ENCODE data around the gene ZNF385A.
A peak's percentile ranks its signal among the peaks of the same experiment; 100 is the strongest.

ZNF385A gene

DNA sequence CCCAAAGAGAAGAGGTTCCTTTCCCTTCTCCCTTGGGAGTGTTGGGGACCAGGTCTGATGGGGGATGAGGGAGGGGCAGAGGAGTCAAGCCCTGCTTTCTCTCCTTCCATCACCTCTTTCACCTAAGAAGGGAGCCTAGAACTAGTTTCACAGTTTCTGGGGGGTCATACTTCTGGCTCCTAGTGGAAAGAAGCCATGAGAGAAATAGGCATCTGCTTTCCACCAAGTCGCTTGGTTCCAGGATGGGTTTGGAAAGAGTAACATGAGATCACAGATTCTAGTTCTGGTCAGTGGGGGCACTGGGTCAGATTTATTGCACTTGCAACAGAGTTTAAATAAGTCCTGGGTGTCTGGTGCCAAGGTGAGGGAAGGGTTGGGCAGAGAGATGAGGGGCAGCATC lies 10.5 kb upstream of the ZNF385A start:
- H3K9me2 ChIP-seq (ENCODE audit: low read depth, low read length) = no peaks in the 10 kb centered on the region
- H3K9ac ChIP-seq (ENCODE audit: low read length) = no peak overlapping the region
- H3K36me3 ChIP-seq (ENCODE audit: insufficient read depth, low read length) = no peaks in the 10 kb centered on the region
- H2AFZ ChIP-seq (ENCODE audit: low read length) = no peak overlapping the region
- no peaks in the 10 kb centered on the region for H3K79me2 ChIP-seq (ENCODE audit: insufficient read depth, low read length)
- H3K27me3 ChIP-seq (ENCODE audit: insufficient read depth, low read length) = no peaks in the 10 kb centered on the region
- H3K4me3 ChIP-seq (ENCODE audit: low read depth, low read length, poor library complexity, severe bottlenecking) = no peak overlapping the region
- H3K27ac ChIP-seq (ENCODE audit: low read depth, low read length, poor library complexity, severe bottlenecking) = no peak overlapping the region
- TF ChIP-seq, protein P1, sequence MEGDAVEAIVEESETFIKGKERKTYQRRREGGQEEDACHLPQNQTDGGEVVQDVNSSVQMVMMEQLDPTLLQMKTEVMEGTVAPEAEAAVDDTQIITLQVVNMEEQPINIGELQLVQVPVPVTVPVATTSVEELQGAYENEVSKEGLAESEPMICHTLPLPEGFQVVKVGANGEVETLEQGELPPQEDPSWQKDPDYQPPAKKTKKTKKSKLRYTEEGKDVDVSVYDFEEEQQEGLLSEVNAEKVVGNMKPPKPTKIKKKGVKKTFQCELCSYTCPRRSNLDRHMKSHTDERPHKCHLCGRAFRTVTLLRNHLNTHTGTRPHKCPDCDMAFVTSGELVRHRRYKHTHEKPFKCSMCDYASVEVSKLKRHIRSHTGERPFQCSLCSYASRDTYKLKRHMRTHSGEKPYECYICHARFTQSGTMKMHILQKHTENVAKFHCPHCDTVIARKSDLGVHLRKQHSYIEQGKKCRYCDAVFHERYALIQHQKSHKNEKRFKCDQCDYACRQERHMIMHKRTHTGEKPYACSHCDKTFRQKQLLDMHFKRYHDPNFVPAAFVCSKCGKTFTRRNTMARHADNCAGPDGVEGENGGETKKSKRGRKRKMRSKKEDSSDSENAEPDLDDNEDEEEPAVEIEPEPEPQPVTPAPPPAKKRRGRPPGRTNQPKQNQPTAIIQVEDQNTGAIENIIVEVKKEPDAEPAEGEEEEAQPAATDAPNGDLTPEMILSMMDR (IDR thresholded peaks at IDR 0.05; ENCODE audit: low read length) = no peak
- no peak for TF ChIP-seq EZH2 (IDR thresholded peaks at IDR 0.05; ENCODE audit: borderline replicate concordance, low read length)
- no peak overlapping the region for H3K4me2 ChIP-seq (ENCODE audit: low read length)
- no peaks in the 10 kb centered on the region for H3K9me3 ChIP-seq (ENCODE audit: low read length)
- H4K20me1 ChIP-seq (ENCODE audit: insufficient read depth, low read length) = no peaks in the 10 kb centered on the region
- H3K4me1 ChIP-seq (ENCODE audit: insufficient read depth, low read length, severe bottlenecking) = peaks cover 4% of the 10 kb centered on the region
- no peaks in the 10 kb centered on the region for H3F3A ChIP-seq (ENCODE audit: insufficient read depth, low read length)

DNA sequence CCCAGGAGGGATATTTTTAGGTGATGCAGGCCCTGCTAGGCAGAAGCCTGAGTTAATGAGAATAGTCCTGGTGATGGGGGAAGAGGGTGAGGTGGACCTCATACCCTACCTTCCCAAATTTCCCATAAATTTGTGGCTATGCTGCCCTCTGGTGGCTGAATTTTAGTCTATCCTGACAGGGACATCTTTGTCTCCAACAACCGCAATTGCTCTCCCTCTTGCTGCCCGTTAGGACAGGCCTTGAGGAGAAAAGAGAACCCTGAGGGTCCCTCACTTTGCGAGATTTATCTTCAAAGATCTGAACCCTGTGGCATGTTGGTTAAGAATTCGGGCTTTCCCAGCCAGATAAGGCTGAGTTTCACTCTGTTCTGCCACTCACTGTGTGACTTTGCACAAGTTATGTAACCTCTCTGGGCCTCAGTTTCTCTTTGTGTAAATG lies 9.8 kb upstream of the ZNF385A start:
- H3K9me2 ChIP-seq (ENCODE audit: low read depth, low read length) = no peaks in the 10 kb centered on the region
- peaks cover 4% of the 10 kb centered on the region for H3K4me1 ChIP-seq (ENCODE audit: insufficient read depth, low read length, severe bottlenecking)
- no peak overlapping the region for H2AFZ ChIP-seq (ENCODE audit: low read length)
- H3K79me2 ChIP-seq (ENCODE audit: insufficient read depth, low read length) = no peaks in the 10 kb centered on the region
- no peak overlapping the region for H3K27ac ChIP-seq (ENCODE audit: low read depth, low read length, poor library complexity, severe bottlenecking)
- no peak overlapping the region for H3K4me3 ChIP-seq (ENCODE audit: low read depth, low read length, poor library complexity, severe bottlenecking)
- H3K9ac ChIP-seq (ENCODE audit: low read length) = no peak overlapping the region
- H4K20me1 ChIP-seq (ENCODE audit: insufficient read depth, low read length) = no peaks in the 10 kb centered on the region
- TF ChIP-seq EZH2 (IDR thresholded peaks at IDR 0.05; ENCODE audit: borderline replicate concordance, low read length) = no peak
- TF ChIP-seq, protein P1 (IDR thresholded peaks at IDR 0.05; ENCODE audit: low read length) = peak; percentile 68
- no peaks in the 10 kb centered on the region; the same call in 1 of the 2 replicates for H3K27me3 ChIP-seq (ENCODE audit: insufficient read depth, low read length)
- no peaks in the 10 kb centered on the region for H3F3A ChIP-seq (ENCODE audit: insufficient read depth, low read length)
- H3K36me3 ChIP-seq (ENCODE audit: insufficient read depth, low read length) = no peaks in the 10 kb centered on the region
- no peak overlapping the region for H3K4me2 ChIP-seq (ENCODE audit: low read length)
- no peaks in the 10 kb centered on the region for H3K9me3 ChIP-seq (ENCODE audit: low read length)

DNA sequence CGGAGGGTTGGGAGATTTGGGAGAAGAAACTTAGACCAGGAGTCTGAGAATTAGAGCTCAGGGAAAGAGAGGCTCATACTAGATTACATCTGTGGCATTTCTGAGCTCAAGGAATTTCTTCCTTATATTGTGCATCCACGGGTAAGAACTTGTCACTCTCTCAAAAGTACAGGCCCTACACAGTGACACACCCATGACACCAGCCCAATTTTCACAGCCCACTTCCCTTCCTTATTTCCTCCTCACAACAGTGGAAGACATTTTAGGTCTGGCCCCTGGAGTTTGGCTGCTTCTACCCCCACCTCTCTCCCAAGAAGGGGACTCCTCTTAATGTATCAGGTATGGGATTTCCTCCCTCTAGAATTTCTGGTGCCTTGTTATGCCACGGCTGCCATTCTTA lies 9.2 kb upstream of the ZNF385A start:
- Histone ChIP-seq H3K79me2 (ENCODE audit: insufficient read depth, low read length) (no peaks in the 10 kb centered on the region), H3K4me2 (ENCODE audit: low read length) (no peak overlapping the region), H3K9me3 (ENCODE audit: low read length) (no peaks in the 10 kb centered on the region), H3K9me2 (ENCODE audit: low read depth, low read length) (no peaks in the 10 kb centered on the region), H3K36me3 (ENCODE audit: insufficient read depth, low read length) (no peaks in the 10 kb centered on the region), H3K27ac (ENCODE audit: low read depth, low read length, poor library complexity, severe bottlenecking) (no peak overlapping the region), H3F3A (ENCODE audit: insufficient read depth, low read length) (no peaks in the 10 kb centered on the region), H2AFZ (ENCODE audit: low read length) (no peak overlapping the region), H3K27me3 (ENCODE audit: insufficient read depth, low read length) (no peaks in the 10 kb centered on the region; the same call in 1 of the 2 replicates), H3K4me3 (ENCODE audit: low read depth, low read length, poor library complexity, severe bottlenecking) (no peak overlapping the region), H3K9ac (ENCODE audit: low read length) (no peak overlapping the region), H4K20me1 (ENCODE audit: insufficient read depth, low read length) (no peaks in the 10 kb centered on the region), H3K4me1 (ENCODE audit: insufficient read depth, low read length, severe bottlenecking) (peaks cover 4% of the 10 kb centered on the region)
- TF ChIP-seq EZH2 (IDR thresholded peaks at IDR 0.05; ENCODE audit: borderline replicate concordance, low read length) = no peak
- TF ChIP-seq, protein P1 (IDR thresholded peaks at IDR 0.05; ENCODE audit: low read length) = no peak
